HPDE6-E6E7 (cell line): ENCODE results near the gene ZNF488.

Experiments
- DNase-seq: peaks from one replicate; pipeline ENCODE4 v3.0.0; 2011; ENCODE audit warnings: missing footprints; ENCODE audit errors: extremely low spot score

ZNF488 gene

DNA sequence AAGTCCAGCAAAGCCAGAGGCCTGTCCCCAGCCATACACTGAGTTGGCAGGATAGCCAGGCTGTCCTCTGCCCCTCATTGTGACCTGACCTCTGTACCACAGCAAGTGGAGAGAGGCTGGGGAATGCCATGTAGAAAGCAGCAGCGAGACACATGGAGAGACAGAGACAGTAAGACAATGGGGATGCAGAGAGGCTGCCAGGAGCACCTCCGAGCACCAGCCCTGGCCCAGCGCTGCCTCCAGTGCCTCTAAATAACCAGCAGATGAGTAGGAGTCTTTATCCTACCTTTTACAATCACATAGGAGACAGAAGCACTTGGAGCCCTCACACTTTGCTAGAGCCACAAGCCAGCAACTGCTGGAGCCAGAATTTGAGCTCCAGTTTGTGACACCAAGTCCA, 53.7 kb downstream of the ZNF488 start:
- DNase-seq, result no peak

DNA sequence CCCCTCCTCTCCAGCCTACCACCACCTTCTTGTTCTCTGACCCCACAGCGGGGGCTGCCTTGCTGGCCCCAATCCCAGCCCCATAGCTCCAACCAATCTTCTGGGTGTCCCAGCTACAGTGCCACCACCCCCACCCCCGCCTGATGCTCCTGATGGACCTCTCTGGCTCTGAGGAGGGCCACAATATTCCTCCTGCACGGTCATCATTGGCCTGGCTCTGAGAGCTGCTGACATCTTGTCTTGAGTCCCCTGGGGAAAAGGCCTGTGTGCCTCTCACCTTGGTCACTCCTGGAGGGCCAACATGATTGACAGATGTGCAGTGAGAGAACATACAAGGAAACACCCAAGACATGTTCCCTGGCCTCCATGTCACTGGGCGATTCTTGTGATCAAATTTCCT, 54.2 kb downstream of the ZNF488 start:
- DNase-seq, result no peak

DNA sequence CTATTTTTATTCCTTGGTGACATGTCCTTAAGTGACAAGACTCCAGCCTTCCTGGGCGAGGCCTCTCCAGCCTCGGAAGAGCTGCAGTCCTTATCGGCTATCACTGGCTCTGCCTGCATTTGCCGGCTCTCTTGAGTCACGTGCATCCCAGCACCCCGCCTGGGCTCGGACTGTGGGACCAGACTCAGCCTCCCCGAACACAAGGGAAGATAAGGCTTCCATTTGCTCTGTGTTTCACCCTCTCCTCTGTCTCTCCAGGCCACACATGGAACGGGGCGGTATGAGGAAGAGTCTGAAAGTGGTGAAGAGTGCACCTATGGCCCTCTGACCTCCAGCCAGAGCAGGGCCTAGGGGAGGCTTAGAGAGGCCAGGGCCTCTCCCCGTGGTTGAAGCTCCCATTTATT, 57.2 kb downstream of the ZNF488 start:
- no peak for DNase-seq

GRCh38 chr10:47326306-47326926, 57.7 kb downstream of the ZNF488 start:
- DNase-seq, result no peak

DNA sequence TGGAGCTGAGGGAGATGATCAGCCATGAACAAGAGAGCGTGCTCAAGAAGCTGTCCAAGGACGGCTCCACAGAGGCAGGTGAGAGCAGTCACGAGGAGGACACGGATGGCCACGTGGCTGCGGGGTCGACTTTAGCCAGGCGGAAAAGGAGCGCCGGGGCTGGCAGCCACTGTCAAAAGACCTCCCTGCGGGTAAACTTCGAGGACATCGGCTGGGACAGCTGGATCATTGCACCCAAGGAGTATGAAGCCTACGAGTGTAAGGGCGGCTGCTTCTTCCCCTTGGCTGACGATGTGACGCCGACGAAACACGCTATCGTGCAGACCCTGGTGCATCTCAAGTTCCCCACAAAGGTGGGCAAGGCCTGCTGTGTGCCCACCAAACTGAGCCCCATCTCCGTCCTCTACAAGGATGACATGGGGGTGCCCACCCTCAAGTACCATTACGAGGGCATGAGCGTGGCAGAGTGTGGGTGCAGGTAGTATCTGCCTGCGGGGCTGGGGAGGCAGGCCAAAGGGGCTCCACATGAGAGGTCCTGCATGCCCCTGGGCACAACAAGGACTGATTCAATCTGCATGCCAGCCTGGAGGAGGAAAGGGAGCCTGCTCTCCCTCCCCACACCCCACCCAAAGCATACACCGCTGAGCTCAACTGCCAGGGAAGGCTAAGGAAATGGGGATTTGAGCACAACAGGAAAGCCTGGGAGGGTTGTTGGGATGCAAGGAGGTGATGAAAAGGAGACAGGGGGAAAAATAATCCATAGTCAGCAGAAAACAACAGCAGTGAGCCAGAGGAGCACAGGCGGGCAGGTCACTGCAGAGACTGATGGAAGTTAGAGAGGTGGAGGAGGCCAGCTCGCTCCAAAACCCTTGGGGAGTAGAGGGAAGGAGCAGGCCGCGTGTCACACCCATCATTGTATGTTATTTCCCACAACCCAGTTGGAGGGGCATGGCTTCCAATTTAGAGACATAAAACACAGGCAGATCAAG, 58.5 kb downstream of the ZNF488 start:
- DNase-seq, result no peak

GRCh38 chr10:47323636-47324296, 60.3 kb downstream of the ZNF488 start:
- no peak for DNase-seq

GRCh38 chr10:47323087-47323486, 61.0 kb downstream of the ZNF488 start:
- no peak for DNase-seq

DNA sequence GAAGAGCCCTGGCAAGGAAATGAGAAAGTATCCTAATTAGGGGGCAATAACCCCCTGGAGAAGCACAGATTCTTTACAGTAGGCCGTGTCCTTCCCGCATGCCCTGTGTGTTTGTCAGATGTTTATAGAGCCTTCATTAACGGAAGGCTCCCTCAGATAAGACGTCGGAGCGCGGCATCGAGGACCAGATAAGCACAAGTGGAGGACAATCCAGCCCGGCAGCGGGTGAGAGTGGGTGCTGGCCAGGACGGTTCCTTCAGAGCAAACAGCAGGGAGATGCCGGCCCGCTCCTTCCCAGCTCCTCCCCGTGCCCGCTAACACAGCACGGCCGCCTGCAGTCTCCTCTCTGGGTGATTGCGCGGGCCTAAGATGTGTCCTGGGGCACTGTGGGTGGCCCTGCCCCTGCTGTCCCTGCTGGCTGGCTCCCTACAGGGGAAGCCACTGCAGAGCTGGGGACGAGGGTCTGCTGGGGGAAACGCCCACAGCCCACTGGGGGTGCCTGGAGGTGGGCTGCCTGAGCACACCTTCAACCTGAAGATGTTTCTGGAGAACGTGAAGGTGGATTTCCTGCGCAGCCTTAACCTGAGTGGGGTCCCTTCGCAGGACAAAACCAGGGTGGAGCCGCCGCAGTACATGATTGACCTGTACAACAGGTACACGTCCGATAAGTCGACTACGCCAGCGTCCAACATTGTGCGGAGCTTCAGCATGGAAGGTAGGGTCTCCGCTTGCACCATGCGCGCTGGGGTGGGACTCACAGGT, 61.6 kb downstream of the ZNF488 start, which contains the start of gene GDF2:
TSS of gene GDF2 (plus strand) at position 155 of the 762 bp plus-strand sequence. CDS start at position 370, 215 bp downstream.
- DNase-seq, result no peak

- no peak for DNase-seq
These were observed 62.4 kb downstream of the ZNF488 start for GRCh38 chr10:47321521-47322195.

DNA sequence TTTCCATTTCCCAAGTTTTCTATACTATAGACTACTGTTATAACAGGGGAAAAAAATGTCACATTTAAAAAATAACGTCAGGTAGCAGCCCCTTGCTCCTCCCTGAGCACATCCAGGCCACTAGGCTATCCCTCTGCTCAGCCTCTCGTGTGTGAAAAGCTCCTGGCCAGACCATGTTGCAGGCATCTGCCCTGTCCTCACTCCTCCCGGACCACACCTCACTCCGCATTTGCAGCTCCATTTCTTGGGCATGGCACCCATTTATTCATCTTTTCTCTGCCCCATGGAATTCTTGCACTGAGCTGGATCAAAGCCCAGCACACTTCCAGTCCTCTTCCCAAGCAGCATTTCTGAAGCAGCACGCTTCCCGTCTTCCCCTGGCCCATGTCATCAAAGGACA, 63.3 kb downstream of the ZNF488 start:
- DNase-seq, result no peak

- no peak for DNase-seq
These were observed 64.3 kb downstream of the ZNF488 start for GRCh38 chr10:47319784-47320183.

DNA sequence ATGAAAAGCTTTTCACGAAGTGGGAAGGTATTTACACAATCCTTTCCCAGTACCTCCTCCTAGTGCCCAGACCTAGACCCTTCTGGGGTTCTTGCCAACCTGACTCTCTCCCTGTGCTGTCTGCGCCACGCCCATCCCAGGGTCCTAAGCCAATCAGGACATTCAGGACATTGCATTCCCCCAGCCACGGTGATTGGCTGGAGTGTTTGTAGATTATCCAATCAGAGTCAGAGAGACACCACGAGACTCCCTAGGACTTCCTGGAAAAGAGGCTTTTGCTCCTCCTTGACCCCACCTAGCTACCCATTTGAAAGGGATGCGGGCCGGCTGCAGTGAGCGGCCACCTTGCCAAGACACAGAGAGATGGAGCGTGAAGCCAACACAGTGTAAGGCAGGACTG, 65.4 kb downstream of the ZNF488 start:
- no peak for DNase-seq

DNA sequence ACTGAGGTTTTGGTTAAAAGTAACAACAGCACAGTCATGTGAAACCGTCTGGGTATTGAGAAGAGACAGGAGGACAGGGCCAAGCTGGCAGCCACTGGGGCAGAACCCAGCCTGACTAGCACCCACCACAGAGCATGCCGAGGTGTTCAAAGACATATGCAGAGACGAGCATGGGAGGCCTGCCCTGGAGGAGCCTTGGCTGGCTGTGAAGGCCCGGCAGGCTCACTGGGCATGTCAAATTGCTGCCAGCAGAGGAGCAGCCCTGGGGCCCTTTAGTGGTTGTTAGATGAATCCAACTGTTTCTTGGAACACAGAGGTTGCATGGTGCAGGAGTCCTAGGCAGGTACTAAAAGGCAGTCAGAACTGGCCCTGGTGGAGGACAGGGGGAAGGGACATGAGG, 66.8 kb downstream of the ZNF488 start:
- DNase-seq, result no peak

DNA sequence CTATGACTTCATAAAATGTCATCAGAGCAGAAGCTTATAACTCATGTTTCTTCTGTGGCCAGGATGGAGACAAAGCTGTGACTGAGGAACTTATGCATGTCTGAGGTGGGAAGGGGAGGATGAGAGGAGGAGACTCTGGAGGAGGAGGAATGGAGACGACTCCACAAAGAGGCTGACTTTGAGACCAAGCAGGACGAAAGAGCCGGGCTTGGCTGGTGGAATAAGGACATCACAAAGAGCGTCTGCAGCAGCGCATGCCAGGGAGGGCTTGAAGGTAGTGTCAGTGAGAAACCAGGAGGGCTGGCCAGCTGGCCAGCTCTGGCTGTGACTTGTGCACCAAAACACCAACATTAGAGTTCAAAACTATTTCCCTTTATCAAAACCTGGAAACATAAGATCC, 68.0 kb downstream of the ZNF488 start:
- no peak for DNase-seq
